GM12873 (cell line): ENCODE results near the gene OLFM3.
A peak's percentile ranks its signal among the peaks of the same experiment; 100 is the strongest.

Source experiments
- TF ChIP-seq, protein P1 (sequence below): IDR thresholded peaks from 2 replicates; pipeline ENCODE4 v1.5.1; 2012; ENCODE audit warnings: low read depth, mild to moderate bottlenecking, moderate library complexity, low read length, control low read depth; ENCODE audit not compliant: insufficient read depth; ENCODE audit errors: missing control alignments

OLFM3 gene

GRCh38 chr1:101781201-101781831 is 215.4 kb downstream of the OLFM3 start:
- TF ChIP-seq, protein P1, sequence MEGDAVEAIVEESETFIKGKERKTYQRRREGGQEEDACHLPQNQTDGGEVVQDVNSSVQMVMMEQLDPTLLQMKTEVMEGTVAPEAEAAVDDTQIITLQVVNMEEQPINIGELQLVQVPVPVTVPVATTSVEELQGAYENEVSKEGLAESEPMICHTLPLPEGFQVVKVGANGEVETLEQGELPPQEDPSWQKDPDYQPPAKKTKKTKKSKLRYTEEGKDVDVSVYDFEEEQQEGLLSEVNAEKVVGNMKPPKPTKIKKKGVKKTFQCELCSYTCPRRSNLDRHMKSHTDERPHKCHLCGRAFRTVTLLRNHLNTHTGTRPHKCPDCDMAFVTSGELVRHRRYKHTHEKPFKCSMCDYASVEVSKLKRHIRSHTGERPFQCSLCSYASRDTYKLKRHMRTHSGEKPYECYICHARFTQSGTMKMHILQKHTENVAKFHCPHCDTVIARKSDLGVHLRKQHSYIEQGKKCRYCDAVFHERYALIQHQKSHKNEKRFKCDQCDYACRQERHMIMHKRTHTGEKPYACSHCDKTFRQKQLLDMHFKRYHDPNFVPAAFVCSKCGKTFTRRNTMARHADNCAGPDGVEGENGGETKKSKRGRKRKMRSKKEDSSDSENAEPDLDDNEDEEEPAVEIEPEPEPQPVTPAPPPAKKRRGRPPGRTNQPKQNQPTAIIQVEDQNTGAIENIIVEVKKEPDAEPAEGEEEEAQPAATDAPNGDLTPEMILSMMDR, result no peak

DNA sequence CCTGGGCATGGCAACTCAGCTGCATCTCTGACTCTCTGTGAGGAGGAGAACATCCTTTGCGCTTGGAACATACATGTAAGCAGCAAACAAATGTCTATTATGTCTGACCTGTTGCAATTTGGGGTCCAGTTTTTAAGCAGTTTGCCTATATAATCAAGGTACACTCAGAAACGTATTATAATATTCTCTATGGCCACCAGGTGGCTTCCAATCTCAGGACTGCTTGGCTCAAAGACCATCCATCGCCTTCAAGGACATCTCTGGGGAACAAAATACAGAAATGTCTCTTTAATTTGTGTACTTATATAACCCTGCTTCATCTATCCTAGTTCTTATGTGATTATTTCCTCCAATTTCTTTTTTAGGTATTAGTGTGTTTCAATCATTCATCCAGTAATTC is 227.2 kb downstream of the OLFM3 start:
- TF ChIP-seq, protein P1, result peak; percentile 54

DNA sequence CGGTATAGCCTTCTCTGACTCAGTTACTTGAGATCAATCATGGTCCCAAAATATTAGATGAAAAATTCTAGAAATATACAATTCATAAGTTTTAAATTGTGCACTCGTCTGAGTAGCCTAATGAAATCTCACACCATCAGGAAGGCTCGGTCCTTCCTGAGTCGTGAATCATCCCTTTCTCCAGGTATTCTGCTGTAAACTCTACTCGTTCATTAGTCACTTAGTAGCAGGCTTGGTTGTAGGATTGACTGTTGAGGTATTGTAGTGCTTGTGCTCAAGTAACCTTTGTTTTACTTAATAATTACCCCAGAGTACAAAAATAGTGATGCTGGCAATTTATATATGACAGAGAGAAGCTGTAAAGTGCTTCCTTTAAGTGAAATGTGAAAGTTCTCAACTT is 238.7 kb downstream of the OLFM3 start:
- TF ChIP-seq, protein P1, result no peak

DNA sequence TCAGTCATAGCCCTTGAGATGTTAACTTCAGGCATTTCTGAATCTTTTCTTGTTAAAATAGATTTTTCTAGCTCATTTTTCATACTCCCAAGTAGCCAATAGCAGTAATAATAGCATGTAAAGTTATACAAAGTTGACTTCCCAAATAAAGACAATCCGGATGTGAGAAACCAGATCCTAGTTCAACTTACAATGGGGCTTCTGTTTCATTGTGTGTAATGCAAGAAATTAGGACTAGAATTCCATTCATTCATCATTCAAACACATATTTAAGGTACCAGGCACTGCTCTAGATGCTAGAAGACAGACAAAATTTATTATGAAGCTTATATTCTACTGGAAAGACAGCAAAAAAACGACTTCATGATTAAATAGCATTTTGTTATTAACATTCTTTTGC is 240.3 kb downstream of the OLFM3 start:
- TF ChIP-seq, protein P1, result no peak
